BJ (cell line): ENCODE measurements around the gene ESRRA. TPM values are rescaled to one million over a fixed set of nuclear protein-coding genes. Genes with fewer than 3 reads are reported as not detected.

Experiments used
- CTCF ChIA-PET: fragments of 350-600 bp; formaldehyde crosslinking; extraction: SDS; loops from one replicate; lab custom pipeline; 2021; ENCODE audit warnings: antibody characterized with exemption, inconsistent platforms; lab: Yijun Ruan, JAX
- POLR2A ChIA-PET: fragments of 300-600 bp; sonication (Branson Sonifier 250); formaldehyde crosslinking; extraction: SDS; loops from one replicate; lab custom pipeline; 2021; ENCODE audit warnings: antibody characterized with exemption; lab: Charles Lee
- DNase-seq: peaks from one replicate; pipeline ENCODE4 v3.0.0-alpha.2; 2011; ENCODE audit warnings: low read depth
- H3K27me3 ChIP-seq: 2 replicates; pipeline ENCODE4 v1.6.0; 2011; ENCODE audit warnings: low read length; ENCODE audit not compliant: control insufficient read depth, insufficient read depth
- H3K36me3 ChIP-seq: 2 replicates; pipeline ENCODE4 v1.5.1; 2011; ENCODE audit warnings: low read length; ENCODE audit not compliant: control insufficient read depth, insufficient read depth
- H3K4me3 ChIP-seq: 2 replicates; pipeline ENCODE4 v1.5.1; 2011; ENCODE audit warnings: low read depth, mild to moderate bottlenecking, control low read depth, low read length
- CTCF ChIP-seq: IDR thresholded peaks from 2 replicates; pipeline ENCODE4 v1.5.1; 2011; ENCODE audit warnings: low read depth, mild to moderate bottlenecking, control low read depth, inconsistent platforms, low read length, moderate library complexity; ENCODE audit not compliant: insufficient read depth
- polyA plus RNA-seq: library from polyadenylated mRNA; depleted of rRNA; stranded (reverse); fragments of >200 nt; gene quantifications from 2 replicates; pipeline ENCODE4 v1.2.3, GENCODE V29; 2011

Gene ESRRA
- polyA plus RNA-seq, 1 experiment: 17.4 TPM

GRCh38 chr11:64303109-64304031, 2.0 kb upstream of the ESRRA start:
- no peaks in the 10 kb centered on the region for H3K36me3 ChIP-seq
- ChIA-PET POLR2A (interaction anchor here (0.6 kb wide), 1 partner anchor 52 kb away, joined by 3 read pairs; no protein-coding TSS in a partner anchor), CTCF (interaction anchor here (0.8 to 5.5 kb wide), 23 partner anchors 12 to 302 kb away, joined by 3 to 229 read pairs (median 11); partner anchors contain the start of genes BAD, FERMT3, GPR137 and KCNK4)
- no peak overlapping the region for H3K4me3 ChIP-seq
- TF ChIP-seq CTCF: no peak
- H3K27me3 ChIP-seq: peaks cover 9% of the 10 kb centered on the region; the same call in 1 of the 2 replicates
- DNase-seq: no peak

DNA sequence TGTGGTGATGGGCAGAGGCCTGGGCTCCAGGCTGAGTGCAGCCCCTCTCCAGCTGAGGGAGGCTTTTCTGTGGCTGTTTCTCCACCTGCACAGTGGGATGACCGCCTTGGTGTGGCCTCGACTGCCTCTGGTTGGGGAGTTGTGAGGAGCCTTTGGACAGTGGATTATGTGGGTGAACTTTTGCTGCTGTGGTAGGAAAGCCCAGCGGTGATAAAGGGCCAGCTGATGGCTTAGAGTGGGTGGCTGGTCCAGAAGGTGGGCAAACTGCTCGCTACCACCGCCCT, 1.4 kb upstream of the ESRRA start:
- CTCF ChIA-PET: interaction anchor here (0.7 to 5.5 kb wide), 25 partner anchors 11 to 340 kb away, joined by 3 to 229 read pairs (median 6); partner anchors contain the start of genes BAD, FERMT3, GPR137 and KCNK4
- H3K4me3 ChIP-seq: peak overlapping the region; percentile 66

DNA sequence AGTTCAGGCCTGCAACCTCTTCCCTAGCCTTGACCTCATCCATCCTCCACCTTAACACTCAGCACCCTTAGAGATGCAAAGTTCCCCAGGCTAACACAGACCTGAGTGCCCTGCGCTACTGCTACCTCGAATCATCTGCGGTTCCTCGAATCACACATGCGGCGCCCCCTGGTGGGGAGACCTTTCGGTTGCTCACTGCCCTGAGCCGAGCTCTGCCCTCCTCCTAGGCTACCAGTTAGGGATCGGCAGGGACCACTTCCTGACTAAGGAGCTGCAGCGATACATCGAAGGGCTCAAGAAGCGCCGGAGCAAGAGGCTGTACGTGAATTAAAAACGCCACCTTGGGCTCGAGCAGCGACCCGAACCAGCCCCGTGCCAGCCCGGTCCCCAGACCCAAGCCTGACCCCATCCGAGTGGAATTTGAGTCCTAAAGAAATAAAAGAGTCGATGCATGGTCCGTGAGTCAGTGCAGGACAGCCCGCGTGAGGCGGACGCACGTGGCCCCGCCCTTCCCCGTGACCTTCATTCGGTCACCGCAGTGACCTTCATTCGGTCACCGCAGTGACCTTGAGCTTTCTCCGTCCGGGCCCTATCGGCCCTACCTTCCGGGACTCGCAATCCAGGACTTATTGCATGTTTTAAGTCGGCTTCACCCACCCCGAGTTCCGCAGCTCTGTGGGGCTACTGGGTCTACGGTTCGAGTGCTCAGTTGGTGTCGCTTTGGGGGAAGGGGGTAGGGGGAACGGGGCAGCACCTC, 830 bp upstream of the ESRRA start:
- peak; percentile 89 for TF ChIP-seq CTCF
- CTCF ChIA-PET: interaction anchor here (0.6 to 5.5 kb wide), 35 partner anchors 9 to 340 kb away, joined by 3 to 229 read pairs (median 5); partner anchors contain the start of genes BAD, FERMT3, GPR137 and KCNK4
- no peaks in the 10 kb centered on the region for H3K36me3 ChIP-seq
- peak; percentile 23 for DNase-seq
- H3K4me3 ChIP-seq: peak overlapping the region; percentile 66
- POLR2A ChIA-PET: interaction anchor here (0.6 kb wide), 2 partner anchors 13 to 51 kb away, joined by 3 to 5 read pairs; partner anchors contain the start of genes PRDX5 and TRMT112
- H3K27me3 ChIP-seq: peaks cover 8% of the 10 kb centered on the region; the same call in 1 of the 2 replicates

More for the DNA sequence above, 1.4 kb upstream of the ESRRA start:
- POLR2A ChIA-PET: interaction anchor here (0.6 kb wide), 1 partner anchor 51 kb away, joined by 3 read pairs; no protein-coding TSS in a partner anchor
- Histone ChIP-seq H3K36me3 (no peaks in the 10 kb centered on the region), H3K27me3 (peaks cover 9% of the 10 kb centered on the region; the same call in 1 of the 2 replicates)
- DNase-seq: no peak
- no peak for TF ChIP-seq CTCF

DNA sequence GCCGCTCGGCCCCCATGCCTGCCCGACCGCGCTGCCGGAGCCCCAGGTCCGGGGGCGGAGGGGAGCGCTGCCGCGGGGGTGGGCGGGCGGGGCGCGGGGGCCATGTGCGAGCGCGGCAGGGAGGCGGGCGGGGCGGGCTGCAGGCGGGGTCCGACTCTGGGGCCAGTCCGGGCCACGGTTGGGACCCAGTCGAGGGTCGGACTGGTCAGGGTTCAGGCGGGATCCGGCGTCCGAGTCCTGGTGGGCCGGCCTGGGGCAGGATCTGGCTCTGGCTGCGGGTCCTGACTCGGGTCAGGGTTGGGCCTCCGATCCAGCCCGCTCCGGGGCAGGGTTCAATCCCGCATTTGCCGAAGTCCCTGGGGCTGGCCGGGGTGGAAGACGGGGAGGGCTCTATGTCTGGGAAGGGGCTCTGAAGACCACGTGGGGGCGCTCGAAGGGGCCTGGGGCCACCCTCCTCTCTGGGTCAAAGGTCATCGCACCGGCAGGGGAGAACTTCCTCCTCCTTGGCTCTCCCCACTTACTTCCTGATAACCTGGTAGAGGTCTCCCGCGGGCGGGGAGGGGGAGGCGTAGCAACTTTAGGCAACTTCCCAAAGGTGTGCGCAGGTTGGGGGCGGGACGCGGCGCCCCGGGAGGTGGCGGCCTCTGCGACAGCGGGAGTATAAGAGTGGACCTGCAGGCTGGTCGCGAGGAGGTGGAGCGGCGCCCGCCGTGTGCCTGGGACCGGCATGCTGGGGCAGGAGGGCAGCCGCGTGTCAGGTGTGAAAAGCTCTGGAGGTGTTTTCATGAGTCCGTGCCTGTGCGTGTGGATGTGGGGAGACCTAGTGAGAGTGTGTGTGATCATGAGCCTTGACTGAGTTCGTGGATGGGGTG, 603 bp downstream of the ESRRA start:
- Histone ChIP-seq H3K4me3 (peak overlapping the region; percentile 82), H3K27me3 (no peaks in the 10 kb centered on the region), H3K36me3 (no peaks in the 10 kb centered on the region)
- ChIA-PET POLR2A (interaction anchor here (0.6 kb wide), 1 partner anchor 388 kb away, joined by 4 read pairs; no protein-coding TSS in a partner anchor), CTCF (interaction anchor here (0.7 to 5.5 kb wide), 10 partner anchors 9 to 121 kb away, joined by 3 to 41 read pairs (median 4); partner anchors contain the start of genes PRDX5, STIP1 and TRMT112)
- DNase-seq: no peak
- TF ChIP-seq CTCF: peak; percentile 34
